B cell (primary cell): ENCODE measurements around the gene KLK4. TPM values are rescaled to one million over a fixed set of nuclear protein-coding genes. Genes with fewer than 3 reads are reported as not detected.
A peak's percentile ranks its signal among the peaks of the same experiment; 100 is the strongest.

Source experiments
- ATAC-seq: fragments of 200-7000 bp; cut with Tn5 transposase; one replicate; pipeline ENCODE4 v1.10.0; 2021; ENCODE audit warnings: low read depth, mild to moderate bottlenecking, moderate number of reproducible peaks, moderate library complexity
- CTCF ChIA-PET: fragments of 350-600 bp; sonication (Branson Sonifier 250); formaldehyde crosslinking; loops from one replicate; lab custom pipeline; 2021; ENCODE audit warnings: antibody characterized with exemption, inconsistent platforms; lab: Charles Lee
- POLR2A ChIA-PET: fragments of 350-600 bp; sonication (Branson Sonifier 250); formaldehyde crosslinking; loops from one replicate; lab custom pipeline; 2021; ENCODE audit warnings: antibody characterized with exemption; lab: Charles Lee
- DNase-seq: peaks from one replicate; pipeline ENCODE4 v3.0.0; 2013
- H2AFZ ChIP-seq: 2 replicates; pipeline ENCODE4 v1.6.1; 2012; ENCODE audit warnings: mild to moderate bottlenecking, low read depth, low read length; ENCODE audit not compliant: insufficient read depth, poor library complexity, severe bottlenecking
- H3K27ac ChIP-seq, 2 donors: 1 replicate in 1 of 2; 2 replicates in 1 of 2; pipeline ENCODE4 v1.5.1; 2012 to 2013; ENCODE audit warnings: low read length in 2 of 2, mild to moderate bottlenecking in 2 of 2, moderate library complexity in 1 of 2
- H3K27me3 ChIP-seq, 4 experiments: fragments of 200-600 bp in 1 of 4; sonication (generic) in 1 of 4; replicated peaks in 1 of 4; 1 replicate in 2 of 4; 2 replicates in 2 of 4; pipeline versions ENCODE4 v1.6.1 to v1.7.0; 2013 to 2016; ENCODE audit warnings: low read length in 3 of 4, mild to moderate bottlenecking in 2 of 4, mixed read lengths in 1 of 4, moderate library complexity in 1 of 4; ENCODE audit not compliant: insufficient read depth in 4 of 4, control insufficient read depth in 3 of 4; ENCODE audit errors: control extremely low read depth in 1 of 4
- H3K36me3 ChIP-seq, 2 experiments: replicated peaks in 1 of 2; 1 replicate in 1 of 2; 2 replicates in 1 of 2; pipeline versions ENCODE4 v1.6.1 to v1.7.1; 2013; ENCODE audit warnings: low read length in 1 of 2; ENCODE audit not compliant: insufficient read depth in 2 of 2, control insufficient read depth in 1 of 2; ENCODE audit errors: control extremely low read depth in 1 of 2, extremely low read depth in 1 of 2
- H3K4me1 ChIP-seq, 2 donors: fragments of 200-600 bp in 1 of 2; sonication (generic) in 1 of 2; 1 replicate in 1 of 2; 2 replicates in 1 of 2; pipeline versions ENCODE4 v1.5.1 to v1.6.1; 2013 to 2017; ENCODE audit warnings: low read length in 2 of 2; ENCODE audit not compliant: control insufficient read depth in 2 of 2, insufficient read depth in 2 of 2
- H3K4me2 ChIP-seq: replicated peaks from 2 replicates; pipeline ENCODE3; 2012; ENCODE audit warnings: mild to moderate bottlenecking, low read depth, low read length; ENCODE audit not compliant: poor library complexity, severe bottlenecking
- H3K4me3 ChIP-seq, 5 experiments: fragments of 200-600 bp in 1 of 5; sonication (generic) in 1 of 5; 1 replicate in 3 of 5; 2 replicates in 2 of 5; pipeline versions ENCODE4 v1.5.1 to v1.7.0; 2011 to 2016; ENCODE audit warnings: low read length in 4 of 5, mild to moderate bottlenecking in 4 of 5, low read depth in 2 of 5, control low read depth in 1 of 5, moderate library complexity in 1 of 5; ENCODE audit not compliant: insufficient read depth in 1 of 5; ENCODE audit errors: control extremely low read depth in 1 of 5, extremely low read depth in 1 of 5
- H3K79me2 ChIP-seq: fragments of 200-600 bp; sonication (generic); one replicate; pipeline ENCODE4 v1.6.0; 2016; ENCODE audit warnings: low read length; ENCODE audit not compliant: control insufficient read depth, insufficient read depth
- H3K9ac ChIP-seq: fragments of 200-600 bp; sonication (generic); 2 replicates; pipeline ENCODE4 v1.6.1; 2017; ENCODE audit warnings: mild to moderate bottlenecking, low read length, moderate library complexity
- H3K9me3 ChIP-seq, 3 donors: one replicate each; pipeline versions ENCODE4 v1.6.1 to v1.7.1; 2013; ENCODE audit warnings: low read length in 2 of 3; ENCODE audit not compliant: control insufficient read depth in 2 of 3, insufficient read depth in 1 of 3; ENCODE audit errors: control extremely low read depth in 1 of 3
- H4K20me1 ChIP-seq: 2 replicates; pipeline ENCODE4 v1.6.0; 2012; ENCODE audit warnings: mild to moderate bottlenecking, low read length; ENCODE audit not compliant: insufficient read depth, control insufficient read depth, poor library complexity, severe bottlenecking
- H3K27ac Mint-ChIP-seq: one replicate; pipeline ENCODE4 v1.8.0; 2021; ENCODE audit warnings: mixed read lengths
- H3K27me3 Mint-ChIP-seq: one replicate; pipeline ENCODE4 v1.8.0; 2021; ENCODE audit warnings: mixed read lengths
- H3K4me1 Mint-ChIP-seq: one replicate; pipeline ENCODE4 v1.8.0; 2021; ENCODE audit warnings: mixed read lengths
- H3K4me3 Mint-ChIP-seq: one replicate; pipeline ENCODE4 v1.8.0; 2021; ENCODE audit warnings: mixed read lengths
- H3K9me3 Mint-ChIP-seq: one replicate; pipeline ENCODE4 v1.8.0; 2022; ENCODE audit warnings: mixed read lengths; ENCODE audit not compliant: insufficient read depth
- EZH2 ChIP-seq: IDR thresholded peaks from 2 replicates; pipeline ENCODE4 v1.6.1; 2012; ENCODE audit warnings: borderline replicate concordance, low read depth, mild to moderate bottlenecking, moderate library complexity, low read length; ENCODE audit not compliant: insufficient read depth, poor library complexity, severe bottlenecking
- WGBS: methylation state at CpG from one replicate; pipeline ENCODE4 v1.1.5; 2013; ENCODE audit warnings: missing lambda C conversion rate; ENCODE audit not compliant: insufficient coverage; 5-methylcytosine and 5-hydroxymethylcytosine counted together
- intact Hi-C: fragments of 100-400 bp; cut with micrococcal nuclease; formaldehyde crosslinking; loops from one replicate; pipeline ENCODE4 v1.10.0; 2022
- polyA plus RNA-seq: library from polyadenylated mRNA; depleted of rRNA; stranded (reverse); fragments of >200 nt; gene quantifications from 2 replicates; pipeline ENCODE4 v1.2.3, GENCODE V29; 2012
- total RNA-seq, 2 donors: library from RNA; stranded (reverse); fragments of 120-200 nt in 1 of 2; gene quantifications; 1 replicate in 1 of 2; 2 replicates in 1 of 2; pipeline versions ENCODE4 v1.2.3 to v1.2.4, GENCODE V29; 2013 to 2022
- TF ChIP-seq, protein P1 (sequence below): fragments of 200-600 bp; IDR thresholded peaks from one replicate; pipeline ENCODE4 v1.8.0; 2022; ENCODE audit warnings: antibody characterized with exemption, mild to moderate bottlenecking

The KLK4 gene
- total and polyA plus RNA-seq, 2 donors (not counting 1 experiment from before 2014, with no cell fraction given) = 0.45 to 0.52 TPM

- peak overlapping the region in 1 of 2 donors; percentile 64 for H3K27ac ChIP-seq
- H2AFZ ChIP-seq = peak overlapping the region; percentile 82
- H4K20me1 ChIP-seq = no peaks in the 10 kb centered on the region
- ATAC-seq (no peak), DNase-seq (no peak)
- H3K79me2 ChIP-seq = no peaks in the 10 kb centered on the region
- peaks cover 10 to 25% of the 10 kb centered on the region in 2 donors for H3K4me1 ChIP-seq
- peak overlapping the region; percentile 61 for H3K4me2 ChIP-seq
- intact Hi-C loops = no loop called here
- Mint-ChIP-seq H3K4me3 (no peak overlapping the region), H3K27ac (no peak overlapping the region), H3K4me1 (no peaks in the 10 kb centered on the region), H3K9me3 (no peaks in the 10 kb centered on the region), H3K27me3 (peaks cover 11% of the 10 kb centered on the region)
- TF ChIP-seq, protein P1, sequence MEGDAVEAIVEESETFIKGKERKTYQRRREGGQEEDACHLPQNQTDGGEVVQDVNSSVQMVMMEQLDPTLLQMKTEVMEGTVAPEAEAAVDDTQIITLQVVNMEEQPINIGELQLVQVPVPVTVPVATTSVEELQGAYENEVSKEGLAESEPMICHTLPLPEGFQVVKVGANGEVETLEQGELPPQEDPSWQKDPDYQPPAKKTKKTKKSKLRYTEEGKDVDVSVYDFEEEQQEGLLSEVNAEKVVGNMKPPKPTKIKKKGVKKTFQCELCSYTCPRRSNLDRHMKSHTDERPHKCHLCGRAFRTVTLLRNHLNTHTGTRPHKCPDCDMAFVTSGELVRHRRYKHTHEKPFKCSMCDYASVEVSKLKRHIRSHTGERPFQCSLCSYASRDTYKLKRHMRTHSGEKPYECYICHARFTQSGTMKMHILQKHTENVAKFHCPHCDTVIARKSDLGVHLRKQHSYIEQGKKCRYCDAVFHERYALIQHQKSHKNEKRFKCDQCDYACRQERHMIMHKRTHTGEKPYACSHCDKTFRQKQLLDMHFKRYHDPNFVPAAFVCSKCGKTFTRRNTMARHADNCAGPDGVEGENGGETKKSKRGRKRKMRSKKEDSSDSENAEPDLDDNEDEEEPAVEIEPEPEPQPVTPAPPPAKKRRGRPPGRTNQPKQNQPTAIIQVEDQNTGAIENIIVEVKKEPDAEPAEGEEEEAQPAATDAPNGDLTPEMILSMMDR = no peak
- no peak for TF ChIP-seq EZH2
- H3K36me3 ChIP-seq = no peaks in the 10 kb centered on the region
- H3K27me3 ChIP-seq = peaks cover 0 to 10% (median 3%) of the 10 kb centered on the region in 4 experiments
- ChIA-PET POLR2A (no interaction called here), CTCF (interaction anchor here (1.2 kb wide), 1 partner anchor 45 kb away, joined by 3 read pairs; no protein-coding TSS in a partner anchor)
- H3K4me3 ChIP-seq = no peak overlapping the region
- H3K9ac ChIP-seq = peak overlapping the region; percentile 36
- WGBS = 89% methylated on average over 7 of the region's 7 CpGs
- no peaks in the 10 kb centered on the region for H3K9me3 ChIP-seq
These were observed 34.7 kb downstream of the KLK4 start for GRCh38 chr19:50876456-50876855.

- H3K4me3 Mint-ChIP-seq = no peak overlapping the region
- intact Hi-C loops = no loop called here
- DNase-seq = peak; percentile 37
- peaks cover 0 to 10% (median 3%) of the 10 kb centered on the region in 4 experiments for H3K27me3 ChIP-seq
- peaks cover 17% of the 10 kb centered on the region for H3K27me3 Mint-ChIP-seq
- POLR2A ChIA-PET = interaction anchor here (0.6 kb wide), 1 partner anchor 18 kb away, joined by 4 read pairs; no protein-coding TSS in a partner anchor
- H3K79me2 ChIP-seq = no peaks in the 10 kb centered on the region
- peak overlapping the region; percentile 36 for H3K9ac ChIP-seq
- H3K27ac ChIP-seq = peak overlapping the region; percentile 34 to 64
- TF ChIP-seq, protein P1 = no peak
- no peak for TF ChIP-seq EZH2
- peak overlapping the region; percentile 82 for H2AFZ ChIP-seq
- WGBS = 34% methylated on average over 6 of the region's 9 CpGs
- no peak overlapping the region for H3K27ac Mint-ChIP-seq
- no peaks in the 10 kb centered on the region for H4K20me1 ChIP-seq
- no peaks in the 10 kb centered on the region for H3K9me3 Mint-ChIP-seq
- CTCF ChIA-PET = interaction anchor here (1.2 kb wide), 1 partner anchor 46 kb away, joined by 3 read pairs; no protein-coding TSS in a partner anchor
- peak; percentile 33 for ATAC-seq
- no peaks in the 10 kb centered on the region for H3K9me3 ChIP-seq
- no peaks in the 10 kb centered on the region for H3K36me3 ChIP-seq
- H3K4me3 ChIP-seq = no peak overlapping the region
- peaks cover 10 to 25% of the 10 kb centered on the region in 2 donors for H3K4me1 ChIP-seq
- no peaks in the 10 kb centered on the region for H3K4me1 Mint-ChIP-seq
- H3K4me2 ChIP-seq = peak overlapping the region; percentile 61
These were observed 35.3 kb downstream of the KLK4 start for GRCh38 chr19:50875795-50876422.
